K562 (cell line): ENCODE data around the gene DNASE2. TPM values are rescaled to one million over a fixed set of nuclear protein-coding genes. Genes with fewer than 3 reads are reported as not detected.

Source experiments
- E2F8 ChIP-seq: fragments of 450-650 bp; IDR thresholded peaks from 2 replicates; pipeline ENCODE4 v1.7.1; 2018; ENCODE audit warnings: mild to moderate bottlenecking, low read depth; ENCODE audit not compliant: partially characterized antibody
- ELF2 ChIP-seq: fragments of 250-450 bp; sonication (Bioruptor Pico); IDR thresholded peaks from 2 replicates; pipeline ENCODE4 v1.5.0; 2021; ENCODE audit warnings: mild to moderate bottlenecking
- GTF2A2 ChIP-seq: IDR thresholded peaks from 2 replicates; pipeline ENCODE4 v1.6.1; 2016; ENCODE audit warnings: mild to moderate bottlenecking, missing genetic modification characterization, missing compliant biosample characterization
- NCOA6 ChIP-seq: fragments of 450-650 bp; IDR thresholded peaks from 2 replicates; pipeline ENCODE4 v1.6.1; 2017; ENCODE audit warnings: mild to moderate bottlenecking
- NR0B1 ChIP-seq: fragments of 450-650 bp; IDR thresholded peaks from one replicate; pipeline ENCODE4 v1.6.1; 2018; ENCODE audit warnings: mild to moderate bottlenecking, moderate library complexity; ENCODE audit not compliant: partially characterized antibody
- NR2C2 ChIP-seq, 2 experiments: fragments of 200-800 bp in 1 of 2; sonication (Bioruptor generic) in 1 of 2; sonication (generic) in 1 of 2; formaldehyde crosslinking in 1 of 2; IDR thresholded peaks; 2 replicates each; pipeline versions ENCODE4 v1.6.1 to v1.8.0; 2016 to 2022; ENCODE audit warnings: mild to moderate bottlenecking in 1 of 2, missing compliant biosample characterization in 1 of 2, missing genetic modification characterization in 1 of 2, missing genetic modification reagents in 1 of 2
- TFAM ChIP-seq: fragments of 250-450 bp; sonication (Bioruptor Pico); conservative IDR thresholded peaks from 2 replicates; pipeline ENCODE4 v1.5.0; 2021; ENCODE audit warnings: mild to moderate bottlenecking, moderate library complexity
- THRAP3 ChIP-seq: fragments of 450-650 bp; IDR thresholded peaks from 2 replicates; pipeline ENCODE4 v1.6.1; 2016; ENCODE audit warnings: mild to moderate bottlenecking, inconsistent platforms, borderline replicate concordance
- ZBED1 ChIP-seq: IDR thresholded peaks from 2 replicates; pipeline ENCODE4 v1.6.1; 2014
- ZNF197 ChIP-seq: fragments of 200-800 bp; sonication (Bioruptor generic); IDR thresholded peaks from 2 replicates; pipeline ENCODE4 v1.6.1; 2016; ENCODE audit warnings: low read depth, missing genetic modification characterization, missing compliant biosample characterization
- ZNF384 ChIP-seq: IDR thresholded peaks from 2 replicates; pipeline ENCODE4 v1.6.1; 2012; ENCODE audit warnings: low read depth, low read length, improper control_type of control experiment
- ZNF76 ChIP-seq: fragments of 250-450 bp; sonication (Bioruptor Pico); IDR thresholded peaks from 2 replicates; pipeline ENCODE4 v1.4.0; 2020; ENCODE audit warnings: mild to moderate bottlenecking, moderate library complexity, borderline replicate concordance
- polyA plus RNA-seq, 8 experiments: library from polyadenylated mRNA; depleted of rRNA in 4 of 8; stranded (reverse) in 5 of 8; unstranded in 3 of 8; fragments of >200 nt; fragmentation: Nextera tagmentation in 2 of 8; fragmentation: Illumina TruSeq in 1 of 8; extraction: Ambion mirVana in 2 of 8; extraction: Trizol in 1 of 8; gene quantifications; 2 replicates each; pipeline versions ENCODE4 v1.2.1 to v1.2.3, GENCODE V29; 2011 to 2014; ENCODE audit warnings: inconsistent platforms in 1 of 8, missing spikeins in 1 of 8
- total RNA-seq, 7 experiments: library from RNA; depleted of rRNA in 6 of 7; stranded (reverse); fragments of >200 nt in 6 of 7; fragmentation: Illumina TruSeq in 2 of 7; extraction: Trizol in 2 of 7; gene quantifications; 2 replicates each; pipeline versions ENCODE4 v1.2.1 to v1.2.3, GENCODE V29; 2011 to 2021; ENCODE audit warnings: low replicate concordance in 1 of 7
- TF ChIP-seq, protein P1 (sequence below): fragments of 200-800 bp; sonication (Bioruptor generic); IDR thresholded peaks from 2 replicates; pipeline ENCODE4 v1.6.1; 2017; ENCODE audit warnings: missing genetic modification characterization, missing compliant biosample characterization
- TF ChIP-seq, protein P2 (sequence below): fragments of 150-350 bp; conservative IDR thresholded peaks from 2 replicates; pipeline ENCODE4 v1.6.1; 2014; ENCODE audit warnings: low read length
- TF ChIP-seq, protein P3 (sequence below): fragments of 450-650 bp; IDR thresholded peaks from 2 replicates; pipeline ENCODE4 v1.6.1; 2017; ENCODE audit warnings: antibody characterized with exemption

Gene DNASE2
- total and polyA plus RNA-seq, 9 of the 15 experiments (the other 6 are each of a cell fraction or from before 2014, with no cell fraction given) = 4.4 to 27.0 (median 20.2) TPM

GRCh38 chr19:12885749-12886650 is 4.8 kb upstream of the DNASE2 start (continued):
- TF ChIP-seq ZNF76 (CRISPR knock-in tag) (no peak), TFAM (CRISPR knock-in tag) (no peak), ELF2 (CRISPR knock-in tag) (no peak), NR2C2 (CRISPR knock-in tag; IDR thresholded peaks at IDR 0.05) (no peak), NR2C2 (tag; IDR thresholded peaks at IDR 0.05) (no peak), ZNF197 (no peak), ZNF384 (peak; percentile 85), GTF2A2 (tag) (no peak), NCOA6 (no peak), E2F8 (no peak), ZBED1 (no peak), NR0B1 (no peak), THRAP3 (no peak)
- TF ChIP-seq, protein P1, sequence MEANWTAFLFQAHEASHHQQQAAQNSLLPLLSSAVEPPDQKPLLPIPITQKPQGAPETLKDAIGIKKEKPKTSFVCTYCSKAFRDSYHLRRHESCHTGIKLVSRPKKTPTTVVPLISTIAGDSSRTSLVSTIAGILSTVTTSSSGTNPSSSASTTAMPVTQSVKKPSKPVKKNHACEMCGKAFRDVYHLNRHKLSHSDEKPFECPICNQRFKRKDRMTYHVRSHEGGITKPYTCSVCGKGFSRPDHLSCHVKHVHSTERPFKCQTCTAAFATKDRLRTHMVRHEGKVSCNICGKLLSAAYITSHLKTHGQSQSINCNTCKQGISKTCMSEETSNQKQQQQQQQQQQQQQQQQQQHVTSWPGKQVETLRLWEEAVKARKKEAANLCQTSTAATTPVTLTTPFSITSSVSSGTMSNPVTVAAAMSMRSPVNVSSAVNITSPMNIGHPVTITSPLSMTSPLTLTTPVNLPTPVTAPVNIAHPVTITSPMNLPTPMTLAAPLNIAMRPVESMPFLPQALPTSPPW (CRISPR knock-in tag) = peak; percentile 96
- TF ChIP-seq, protein P2, sequence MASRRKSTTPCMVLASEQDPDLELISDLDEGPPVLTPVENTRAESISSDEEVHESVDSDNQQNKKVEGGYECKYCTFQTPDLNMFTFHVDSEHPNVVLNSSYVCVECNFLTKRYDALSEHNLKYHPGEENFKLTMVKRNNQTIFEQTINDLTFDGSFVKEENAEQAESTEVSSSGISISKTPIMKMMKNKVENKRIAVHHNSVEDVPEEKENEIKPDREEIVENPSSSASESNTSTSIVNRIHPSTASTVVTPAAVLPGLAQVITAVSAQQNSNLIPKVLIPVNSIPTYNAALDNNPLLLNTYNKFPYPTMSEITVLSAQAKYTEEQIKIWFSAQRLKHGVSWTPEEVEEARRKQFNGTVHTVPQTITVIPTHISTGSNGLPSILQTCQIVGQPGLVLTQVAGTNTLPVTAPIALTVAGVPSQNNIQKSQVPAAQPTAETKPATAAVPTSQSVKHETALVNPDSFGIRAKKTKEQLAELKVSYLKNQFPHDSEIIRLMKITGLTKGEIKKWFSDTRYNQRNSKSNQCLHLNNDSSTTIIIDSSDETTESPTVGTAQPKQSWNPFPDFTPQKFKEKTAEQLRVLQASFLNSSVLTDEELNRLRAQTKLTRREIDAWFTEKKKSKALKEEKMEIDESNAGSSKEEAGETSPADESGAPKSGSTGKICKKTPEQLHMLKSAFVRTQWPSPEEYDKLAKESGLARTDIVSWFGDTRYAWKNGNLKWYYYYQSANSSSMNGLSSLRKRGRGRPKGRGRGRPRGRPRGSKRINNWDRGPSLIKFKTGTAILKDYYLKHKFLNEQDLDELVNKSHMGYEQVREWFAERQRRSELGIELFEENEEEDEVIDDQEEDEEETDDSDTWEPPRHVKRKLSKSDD = no peak
- TF ChIP-seq, protein P3, sequence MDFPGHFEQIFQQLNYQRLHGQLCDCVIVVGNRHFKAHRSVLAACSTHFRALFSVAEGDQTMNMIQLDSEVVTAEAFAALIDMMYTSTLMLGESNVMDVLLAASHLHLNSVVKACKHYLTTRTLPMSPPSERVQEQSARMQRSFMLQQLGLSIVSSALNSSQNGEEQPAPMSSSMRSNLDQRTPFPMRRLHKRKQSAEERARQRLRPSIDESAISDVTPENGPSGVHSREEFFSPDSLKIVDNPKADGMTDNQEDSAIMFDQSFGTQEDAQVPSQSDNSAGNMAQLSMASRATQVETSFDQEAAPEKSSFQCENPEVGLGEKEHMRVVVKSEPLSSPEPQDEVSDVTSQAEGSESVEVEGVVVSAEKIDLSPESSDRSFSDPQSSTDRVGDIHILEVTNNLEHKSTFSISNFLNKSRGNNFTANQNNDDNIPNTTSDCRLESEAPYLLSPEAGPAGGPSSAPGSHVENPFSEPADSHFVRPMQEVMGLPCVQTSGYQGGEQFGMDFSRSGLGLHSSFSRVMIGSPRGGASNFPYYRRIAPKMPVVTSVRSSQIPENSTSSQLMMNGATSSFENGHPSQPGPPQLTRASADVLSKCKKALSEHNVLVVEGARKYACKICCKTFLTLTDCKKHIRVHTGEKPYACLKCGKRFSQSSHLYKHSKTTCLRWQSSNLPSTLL = no peak
